Measurements from ENCODE around the gene STX2.
"Not testable (repeated sequence)": the region's sequence is repeated elsewhere in the genome, so short reads cannot be mapped to it uniquely, and the experiment has no call there.

The STX2 gene

GRCh38 chr12:130761537-130762318 is 77.3 kb downstream of the STX2 start:
- FAIRE-seq = no peak

DNA sequence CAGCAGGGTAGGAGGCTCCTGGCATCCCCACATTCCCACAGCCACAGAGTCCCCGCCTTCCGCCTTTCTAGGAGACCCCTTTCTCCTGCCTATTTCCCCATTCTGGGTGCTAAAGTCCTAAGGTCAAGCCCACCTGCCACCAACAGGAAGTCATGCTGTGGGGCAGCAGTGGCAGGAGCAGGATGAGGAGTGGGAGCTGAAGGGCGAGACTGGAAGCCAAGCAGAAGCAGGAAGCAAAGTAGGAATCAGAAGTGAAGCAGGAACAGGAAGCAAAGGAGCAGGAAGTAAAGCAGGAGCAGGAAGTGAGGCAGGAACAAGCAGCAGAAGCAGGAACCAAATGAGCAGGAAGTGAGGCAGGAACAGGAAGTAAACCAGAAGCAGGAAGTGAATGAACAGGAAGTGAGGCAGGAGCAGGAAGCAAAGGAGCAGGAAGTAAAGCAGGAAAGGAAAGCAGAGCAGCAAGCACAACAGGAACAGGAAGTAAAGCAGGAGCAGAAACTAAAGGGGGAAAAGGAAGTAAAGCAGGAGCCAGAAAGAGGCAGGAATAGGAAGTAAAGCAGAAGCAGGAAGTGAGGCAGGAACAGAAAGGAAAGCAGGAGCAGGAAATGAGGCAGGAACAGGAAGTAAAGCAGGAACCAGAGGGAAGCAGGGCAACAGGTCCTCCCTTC is 84.7 kb downstream of the STX2 start:
- no peak for FAIRE-seq

- FAIRE-seq = no peak
These were observed 86.3 kb downstream of the STX2 start for GRCh38 chr12:130752692-130753230.

DNA sequence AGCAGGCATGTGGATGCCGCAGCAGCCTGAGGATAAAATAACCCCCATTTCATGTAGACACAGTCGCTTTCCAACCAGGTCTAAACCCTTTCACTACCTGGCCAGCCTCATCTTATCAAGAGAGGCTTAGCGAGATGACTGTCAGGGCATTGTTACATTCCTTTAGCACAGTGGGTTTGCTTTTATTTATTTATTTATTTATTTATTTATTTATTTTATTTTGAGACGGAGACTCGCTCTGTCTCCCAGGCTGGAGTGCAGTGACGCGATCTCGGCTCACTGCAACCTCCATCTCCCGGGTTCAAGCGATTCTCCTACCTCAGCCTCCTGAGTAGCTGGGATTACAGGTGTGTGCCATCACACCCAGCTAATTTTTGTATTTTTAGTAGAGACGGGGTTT is 87.0 kb downstream of the STX2 start:
- FAIRE-seq = not testable (repeated sequence)

GRCh38 chr12:130748786-130749185 is 90.3 kb downstream of the STX2 start:
- FAIRE-seq = no peak

GRCh38 chr12:130747867-130748740 is 90.9 kb downstream of the STX2 start:
- peak; percentile 4 for FAIRE-seq

GRCh38 chr12:130746546-130746945 is 92.5 kb downstream of the STX2 start:
- FAIRE-seq = no peak

DNA sequence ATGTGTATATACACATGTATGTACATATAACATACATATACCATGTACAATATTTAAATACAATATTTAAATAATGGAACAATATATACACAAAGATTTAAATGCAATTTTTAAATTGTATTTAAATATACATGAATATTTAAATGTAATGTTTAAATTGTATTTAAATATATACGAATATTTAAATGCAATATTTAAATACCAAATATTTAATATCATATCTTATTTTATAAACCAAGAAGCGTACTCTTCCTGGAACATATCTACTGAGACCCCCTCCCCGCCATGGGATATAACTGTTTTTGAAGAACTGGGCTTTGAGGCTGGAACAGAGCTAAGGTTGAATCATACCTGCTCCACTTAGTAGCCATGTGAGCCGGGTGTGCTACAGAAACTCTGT is 93.1 kb downstream of the STX2 start:
- FAIRE-seq = peak; percentile 74

- FAIRE-seq = no peak
These were observed 94.8 kb downstream of the STX2 start for GRCh38 chr12:130744274-130744673.

DNA sequence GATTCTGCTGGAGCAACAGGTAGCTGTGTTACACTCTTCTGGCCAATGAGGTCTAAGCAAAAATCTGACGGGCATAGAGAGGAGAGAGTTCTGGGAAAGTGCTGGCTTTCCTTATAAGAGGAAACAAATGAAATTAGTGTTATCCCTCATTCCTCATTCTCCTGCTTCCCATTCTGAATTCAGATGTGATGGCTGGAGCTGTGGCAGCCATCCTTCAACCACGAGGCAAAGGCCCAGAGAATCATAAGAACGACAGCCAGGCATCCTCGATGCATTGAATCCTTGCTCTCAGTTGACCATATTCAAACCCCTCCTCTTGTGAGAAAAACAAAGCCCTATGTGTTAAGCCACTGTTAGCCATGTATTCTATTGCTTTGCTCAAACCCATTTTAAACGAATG is 95.4 kb downstream of the STX2 start:
- no peak for FAIRE-seq

- no peak for FAIRE-seq
These were observed 95.9 kb downstream of the STX2 start for GRCh38 chr12:130743176-130743575.

DNA sequence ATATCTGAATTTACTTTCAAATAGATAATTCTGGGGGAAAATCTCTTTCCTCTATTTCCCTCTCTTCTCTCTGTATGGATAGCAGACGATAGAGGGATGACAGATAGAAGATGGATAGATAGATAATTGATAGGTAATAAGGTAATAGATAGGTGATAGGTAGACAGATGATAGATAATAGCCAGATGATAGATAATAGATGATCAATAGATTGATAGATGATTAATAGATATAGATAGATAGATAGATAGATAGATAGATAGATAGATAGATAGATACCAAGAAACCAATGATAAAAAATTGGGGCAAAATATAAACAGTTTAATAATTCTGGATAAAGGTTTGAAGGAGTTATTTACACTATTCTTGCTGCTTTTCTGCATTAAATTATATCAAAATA is 96.3 kb downstream of the STX2 start:
- FAIRE-seq = no peak

DNA sequence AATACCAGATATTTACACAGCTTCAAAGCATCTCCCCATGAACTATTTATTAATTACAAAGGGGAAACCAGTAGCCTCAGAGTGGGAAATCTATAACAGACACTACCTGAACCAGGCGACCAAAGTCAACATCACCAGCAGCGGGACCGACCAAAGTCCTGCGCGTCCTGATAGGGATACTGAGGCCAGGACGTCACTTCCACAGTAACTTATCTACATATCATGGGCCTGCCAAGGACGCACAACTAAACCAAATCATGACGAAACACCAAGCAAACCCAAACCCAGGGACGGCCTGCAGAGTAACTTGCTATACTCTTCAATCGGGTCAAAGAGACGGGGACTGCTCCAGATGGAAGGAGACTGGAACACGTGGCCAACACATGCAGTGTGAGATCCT is 96.9 kb downstream of the STX2 start:
- no peak for FAIRE-seq

Data from endometrium (tissue), 2 donors.